Parathyroid adenoma (tissue), 2 donors: ENCODE results near the gene ZNF583.

ENCODE experiments used
- H2AFZ ChIP-seq: fragments of 300-600 bp; sonication (generic); one replicate; pipeline ENCODE4 v1.7.0; 2017; ENCODE audit warnings: antibody characterized with exemption, mild to moderate bottlenecking
- H3K27ac ChIP-seq: fragments of 300-600 bp; sonication (generic); one replicate; pipeline ENCODE4 v1.7.0; 2017
- H3K27me3 ChIP-seq: fragments of 300-600 bp; sonication (generic); one replicate; pipeline ENCODE4 v1.7.0; 2017; ENCODE audit warnings: low read length; ENCODE audit not compliant: control insufficient read depth, insufficient read depth
- H3K36me3 ChIP-seq: fragments of 300-600 bp; sonication (generic); one replicate; pipeline ENCODE4 v1.7.0; 2017; ENCODE audit warnings: low read length; ENCODE audit not compliant: control insufficient read depth, insufficient read depth
- H3K4me1 ChIP-seq: fragments of 300-600 bp; sonication (generic); one replicate; pipeline ENCODE4 v1.7.0; 2017; ENCODE audit warnings: control low read depth
- H3K4me2 ChIP-seq: fragments of 300-600 bp; sonication (generic); one replicate; pipeline ENCODE4 v1.7.0; 2017; ENCODE audit warnings: low read length
- H3K4me3 ChIP-seq: fragments of 300-600 bp; sonication (generic); one replicate; pipeline ENCODE4 v1.7.0; 2017; ENCODE audit warnings: low read depth, low read length
- H3K79me2 ChIP-seq: fragments of 300-600 bp; sonication (generic); one replicate; pipeline ENCODE4 v1.7.0; 2017; ENCODE audit warnings: control low read depth
- H3K9ac ChIP-seq: fragments of 300-600 bp; sonication (generic); one replicate; pipeline ENCODE4 v1.7.0; 2017; ENCODE audit warnings: mild to moderate bottlenecking
- H3K9me3 ChIP-seq: fragments of 300-600 bp; sonication (generic); one replicate; pipeline ENCODE4 v1.7.0; 2017; ENCODE audit warnings: low read length; ENCODE audit not compliant: control insufficient read depth
- CTCF ChIP-seq: fragments of 300-600 bp; sonication (generic); IDR thresholded peaks from one replicate; pipeline ENCODE4 v1.7.0; 2017; ENCODE audit warnings: antibody characterized with exemption, mild to moderate bottlenecking
- donor health status: primary hyperparathyroidism.

ZNF583 gene

GRCh38 chr19:56367829-56368711, 36.1 kb upstream of the ZNF583 start:
- Histone ChIP-seq H3K79me2 (peaks cover 19% of the 10 kb centered on the region), H3K4me3 (peak overlapping the region; percentile 90), H3K9ac (peak overlapping the region; percentile 51), H3K36me3 (no peaks in the 10 kb centered on the region), H3K4me2 (peak overlapping the region; percentile 78), H3K9me3 (no peaks in the 10 kb centered on the region), H3K27me3 (no peaks in the 10 kb centered on the region), H3K4me1 (peaks cover 9% of the 10 kb centered on the region), H2AFZ (peak overlapping the region; percentile 88), H3K27ac (peak overlapping the region; percentile 83)
- TF ChIP-seq CTCF: no peak

- Histone ChIP-seq H3K4me3 (no peak overlapping the region), H2AFZ (no peak overlapping the region), H3K27me3 (no peaks in the 10 kb centered on the region), H3K36me3 (no peaks in the 10 kb centered on the region), H3K4me2 (no peak overlapping the region), H3K4me1 (peaks cover 9% of the 10 kb centered on the region), H3K79me2 (peaks cover 38% of the 10 kb centered on the region), H3K27ac (no peak overlapping the region), H3K9ac (no peak overlapping the region), H3K9me3 (no peaks in the 10 kb centered on the region)
- TF ChIP-seq CTCF: no peak
Observed at GRCh38 chr19:56369886-56370676, 34.1 kb upstream of the ZNF583 start.

GRCh38 chr19:56372281-56372680, 31.9 kb upstream of the ZNF583 start:
- no peak overlapping the region for H3K27ac ChIP-seq
- no peak overlapping the region for H2AFZ ChIP-seq
- no peaks in the 10 kb centered on the region for H3K27me3 ChIP-seq
- peaks cover 9% of the 10 kb centered on the region for H3K4me1 ChIP-seq
- H3K79me2 ChIP-seq: peaks cover 38% of the 10 kb centered on the region
- no peak overlapping the region for H3K4me3 ChIP-seq
- H3K9me3 ChIP-seq: no peaks in the 10 kb centered on the region
- TF ChIP-seq CTCF: no peak
- no peak overlapping the region for H3K9ac ChIP-seq
- H3K4me2 ChIP-seq: no peak overlapping the region
- no peaks in the 10 kb centered on the region for H3K36me3 ChIP-seq

GRCh38 chr19:56377105-56377924, 26.8 kb upstream of the ZNF583 start:
- Histone ChIP-seq H3K79me2 (peaks cover 21% of the 10 kb centered on the region), H3K27me3 (no peaks in the 10 kb centered on the region), H3K4me3 (no peak overlapping the region), H2AFZ (no peak overlapping the region), H3K9ac (no peak overlapping the region), H3K36me3 (no peaks in the 10 kb centered on the region), H3K9me3 (no peaks in the 10 kb centered on the region), H3K27ac (no peak overlapping the region), H3K4me2 (no peak overlapping the region), H3K4me1 (no peaks in the 10 kb centered on the region)
- no peak for TF ChIP-seq CTCF
